K562 (cell line): Measurements from ENCODE around the gene XPA. TPM values are rescaled to one million over a fixed set of nuclear protein-coding genes. Genes with fewer than 3 reads are reported as not detected.
A peak's percentile ranks its signal among the peaks of the same experiment; 100 is the strongest.

Experiments used
- HDAC6 ChIP-seq: IDR thresholded peaks from 2 replicates; pipeline ENCODE4 v1.6.1; 2012; ENCODE audit warnings: low read depth, mild to moderate bottlenecking, control low read depth, inconsistent platforms, low read length, moderate library complexity
- PURB ChIP-seq: sonication (generic); formaldehyde crosslinking; IDR thresholded peaks from 2 replicates; pipeline ENCODE4 v1.9.0; 2021; ENCODE audit warnings: low read depth, mild to moderate bottlenecking, missing genetic modification reagents
- RBM25 ChIP-seq: fragments of 200-400 bp; formaldehyde crosslinking; IDR thresholded peaks from 2 replicates; pipeline ENCODE4 v1.6.1; 2018; ENCODE audit warnings: low read length, low read depth, moderate library complexity; ENCODE audit not compliant: severe bottlenecking
- RHOXF2B ChIP-seq: fragments of 250-450 bp; sonication (Bioruptor Pico); conservative IDR thresholded peaks from 2 replicates; pipeline ENCODE4 v1.5.1; 2021
- SMARCE1 ChIP-seq: fragments of 450-650 bp; IDR thresholded peaks from 2 replicates; pipeline ENCODE4 v1.7.1; 2016; ENCODE audit warnings: mild to moderate bottlenecking
- SNRNP70 ChIP-seq: fragments of 200-400 bp; formaldehyde crosslinking; optimal IDR thresholded peaks from 2 replicates; pipeline ENCODE3; 2017; ENCODE audit warnings: low read depth, low read length
- USF1 ChIP-seq: sonication (generic); formaldehyde crosslinking; IDR thresholded peaks from 2 replicates; pipeline ENCODE4 v1.9.0; 2022; ENCODE audit warnings: mild to moderate bottlenecking, missing genetic modification reagents
- ZFPM2 ChIP-seq: fragments of 250-450 bp; sonication (Bioruptor Pico); IDR thresholded peaks from 2 replicates; pipeline ENCODE4 v1.5.1; 2022; ENCODE audit warnings: mild to moderate bottlenecking
- ZNF12 ChIP-seq: sonication (generic); formaldehyde crosslinking; IDR thresholded peaks from 2 replicates; pipeline ENCODE4 v1.4.0; 2020; ENCODE audit warnings: mild to moderate bottlenecking, missing genetic modification reagents
- ZNF586 ChIP-seq: fragments of 450-650 bp; formaldehyde crosslinking; conservative IDR thresholded peaks from 2 replicates; pipeline ENCODE4 v1.4.0; 2020; ENCODE audit warnings: mild to moderate bottlenecking, moderate library complexity
- polyA plus RNA-seq, 8 experiments: library from polyadenylated mRNA; depleted of rRNA in 4 of 8; stranded (reverse) in 5 of 8; unstranded in 3 of 8; fragments of >200 nt; fragmentation: Nextera tagmentation in 2 of 8; fragmentation: Illumina TruSeq in 1 of 8; extraction: Ambion mirVana in 2 of 8; extraction: Trizol in 1 of 8; gene quantifications; 2 replicates each; pipeline versions ENCODE4 v1.2.1 to v1.2.3, GENCODE V29; 2011 to 2014; ENCODE audit warnings: inconsistent platforms in 1 of 8, missing spikeins in 1 of 8
- total RNA-seq, 7 experiments: library from RNA; depleted of rRNA in 6 of 7; stranded (reverse); fragments of >200 nt in 6 of 7; fragmentation: Illumina TruSeq in 2 of 7; extraction: Trizol in 2 of 7; gene quantifications; 2 replicates each; pipeline versions ENCODE4 v1.2.1 to v1.2.3, GENCODE V29; 2011 to 2021; ENCODE audit warnings: low replicate concordance in 1 of 7

Gene XPA
- total and polyA plus RNA-seq, 9 of the 15 experiments (the other 6 are each of a cell fraction or from before 2014, with no cell fraction given), result 5.1 to 18.2 (median 14.1) TPM

- no peak for TF ChIP-seq ZFPM2 (CRISPR knock-in tag)
- TF ChIP-seq HDAC6, result no peak
- no peak for TF ChIP-seq PURB (CRISPR knock-in tag)
- TF ChIP-seq SNRNP70, result no peak
- no peak for TF ChIP-seq RHOXF2B (CRISPR knock-in tag)
- TF ChIP-seq ZNF12, result no peak; the same call in 1 of the 2 replicates
- TF ChIP-seq SMARCE1, result 0 out of 2 replicates have a peak, but pooled peaks have one; percentile 11
- no peak for TF ChIP-seq ZNF586 (CRISPR knock-in tag)
- TF ChIP-seq USF1 (CRISPR knock-in tag), result peak; percentile 93
- no peak for TF ChIP-seq RBM25
Measured at GRCh38 chr9:97632985-97633858, 63.9 kb downstream of the XPA start, which contains the start of the genes NCBP1 and TSTD2 (continued).
